ENCODE results near the gene HRC.
A peak's percentile ranks its signal among the peaks of the same experiment; 100 is the strongest.
"Not testable (repeated sequence)": the region's sequence is repeated elsewhere in the genome, so short reads cannot be mapped to it uniquely, and the experiment has no call there.

HRC gene

DNA sequence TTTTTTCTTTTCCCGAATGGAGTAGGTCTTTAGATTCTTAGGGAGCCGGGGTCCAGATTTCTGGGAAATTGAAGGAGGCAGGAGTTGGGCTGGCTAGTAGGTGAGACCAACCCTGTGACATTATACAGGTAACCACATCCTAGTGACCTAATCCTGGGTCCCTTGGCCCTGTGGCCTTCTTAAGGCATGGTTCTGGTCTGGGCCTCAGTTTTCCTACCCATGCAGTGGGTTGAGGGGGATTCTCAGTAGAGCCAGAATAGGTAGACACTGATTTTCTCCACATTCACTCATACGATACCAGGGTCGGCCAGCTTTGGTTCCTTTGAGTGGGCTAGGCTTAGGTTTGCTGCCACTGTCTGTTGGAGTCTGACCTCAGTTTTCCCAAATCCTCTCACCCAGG lies 28.6 kb downstream of the HRC start:
- peaks cover 8% of the 10 kb centered on the region for H3K4me1 ChIP-seq (ENCODE audit: control insufficient read depth, insufficient read depth, low read length)
- no peak overlapping the region for H3K4me3 ChIP-seq (ENCODE audit: low read length)
- H3K36me3 ChIP-seq (ENCODE audit: control insufficient read depth, insufficient read depth, low read length): no peaks in the 10 kb centered on the region
- H3K9ac ChIP-seq (ENCODE audit: low read length): no peak overlapping the region
- H3K27ac ChIP-seq (ENCODE audit: low read depth, low read length): no peak overlapping the region
- H3K27me3 ChIP-seq (ENCODE audit: control insufficient read depth, insufficient read depth, low read length): no peaks in the 10 kb centered on the region

- H3K27ac ChIP-seq (ENCODE audit: low read depth, low read length): no peak overlapping the region
- H3K27me3 ChIP-seq (ENCODE audit: control insufficient read depth, insufficient read depth, low read length): peaks cover 3% of the 10 kb centered on the region
- no peak overlapping the region for H3K9ac ChIP-seq (ENCODE audit: low read length)
- H3K36me3 ChIP-seq (ENCODE audit: control insufficient read depth, insufficient read depth, low read length): no peaks in the 10 kb centered on the region
- no peak overlapping the region for H3K4me3 ChIP-seq (ENCODE audit: low read length)
- peaks cover 8% of the 10 kb centered on the region for H3K4me1 ChIP-seq (ENCODE audit: control insufficient read depth, insufficient read depth, low read length)
These were observed 30.0 kb downstream of the HRC start for GRCh38 chr19:49125025-49125731.

GRCh38 chr19:49123285-49123684 lies 31.9 kb downstream of the HRC start:
- H3K27ac ChIP-seq (ENCODE audit: low read depth, low read length); H3K36me3 ChIP-seq (ENCODE audit: control insufficient read depth, insufficient read depth, low read length); H3K4me1 ChIP-seq (ENCODE audit: control insufficient read depth, insufficient read depth, low read length); H3K27me3 ChIP-seq (ENCODE audit: control insufficient read depth, insufficient read depth, low read length); H3K4me3 ChIP-seq (ENCODE audit: low read length); H3K9ac ChIP-seq (ENCODE audit: low read length): not testable (repeated sequence)

DNA sequence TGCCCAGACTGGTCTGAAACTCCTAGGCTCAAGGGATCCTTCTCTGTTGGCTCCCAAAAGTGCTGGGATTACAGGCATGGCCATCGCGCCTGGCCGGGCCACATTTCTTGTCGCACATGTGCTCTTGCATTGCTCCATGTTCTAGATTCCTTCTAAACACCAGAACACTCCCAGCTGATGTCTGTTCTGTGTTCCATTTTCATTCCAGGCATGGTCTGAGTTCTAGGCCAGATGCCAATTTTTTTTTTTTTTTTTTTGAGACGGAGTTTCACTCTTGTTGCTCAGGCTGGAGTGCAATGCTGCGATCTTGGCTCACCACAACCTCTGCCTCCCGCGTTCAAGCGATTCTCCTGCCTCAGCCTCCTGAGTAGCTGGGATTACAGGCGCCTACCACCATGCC lies 33.4 kb downstream of the HRC start:
- H3K4me1 ChIP-seq (ENCODE audit: control insufficient read depth, insufficient read depth, low read length); H3K27ac ChIP-seq (ENCODE audit: low read depth, low read length); H3K27me3 ChIP-seq (ENCODE audit: control insufficient read depth, insufficient read depth, low read length); H3K4me3 ChIP-seq (ENCODE audit: low read length); H3K36me3 ChIP-seq (ENCODE audit: control insufficient read depth, insufficient read depth, low read length); H3K9ac ChIP-seq (ENCODE audit: low read length): not testable (repeated sequence)

GRCh38 chr19:49120868-49121267 lies 34.3 kb downstream of the HRC start:
- H3K4me1 ChIP-seq (ENCODE audit: control insufficient read depth, insufficient read depth, low read length): no peaks in the 10 kb centered on the region
- no peak overlapping the region for H3K4me3 ChIP-seq (ENCODE audit: low read length)
- no peak overlapping the region for H3K27ac ChIP-seq (ENCODE audit: low read depth, low read length)
- peaks cover 3% of the 10 kb centered on the region for H3K27me3 ChIP-seq (ENCODE audit: control insufficient read depth, insufficient read depth, low read length)
- no peaks in the 10 kb centered on the region for H3K36me3 ChIP-seq (ENCODE audit: control insufficient read depth, insufficient read depth, low read length)
- H3K9ac ChIP-seq (ENCODE audit: low read length): no peak overlapping the region

GRCh38 chr19:49120325-49120683 lies 34.9 kb downstream of the HRC start:
- no peaks in the 10 kb centered on the region for H3K4me1 ChIP-seq (ENCODE audit: control insufficient read depth, insufficient read depth, low read length)
- H3K4me3 ChIP-seq (ENCODE audit: low read length): no peak overlapping the region
- H3K27ac ChIP-seq (ENCODE audit: low read depth, low read length): no peak overlapping the region
- no peaks in the 10 kb centered on the region for H3K36me3 ChIP-seq (ENCODE audit: control insufficient read depth, insufficient read depth, low read length)
- no peak overlapping the region for H3K9ac ChIP-seq (ENCODE audit: low read length)
- H3K27me3 ChIP-seq (ENCODE audit: control insufficient read depth, insufficient read depth, low read length): peaks cover 3% of the 10 kb centered on the region

- Histone ChIP-seq H3K9ac (ENCODE audit: low read length) (peak within 1 kb of the TSS; percentile 92), H3K27ac (ENCODE audit: low read depth, low read length) (peak within 1 kb of the TSS; percentile 96), H3K36me3 (ENCODE audit: control insufficient read depth, insufficient read depth, low read length) (no peaks in the 10 kb centered on the region), H3K4me1 (ENCODE audit: control insufficient read depth, insufficient read depth, low read length) (no peaks in the 10 kb centered on the region), H3K27me3 (ENCODE audit: control insufficient read depth, insufficient read depth, low read length) (peaks cover 3% of the 10 kb centered on the region), H3K4me3 (ENCODE audit: low read length) (peak within 1 kb of the TSS; percentile 86)
These were observed 35.5 kb downstream of the HRC start, which contains the start of gene PPFIA3 for GRCh38 chr19:49119411-49120324. Gene PPFIA3 (plus strand): TSS chr19:49119544. CDS start chr19:49127874, 8,330 bp downstream.

DNA sequence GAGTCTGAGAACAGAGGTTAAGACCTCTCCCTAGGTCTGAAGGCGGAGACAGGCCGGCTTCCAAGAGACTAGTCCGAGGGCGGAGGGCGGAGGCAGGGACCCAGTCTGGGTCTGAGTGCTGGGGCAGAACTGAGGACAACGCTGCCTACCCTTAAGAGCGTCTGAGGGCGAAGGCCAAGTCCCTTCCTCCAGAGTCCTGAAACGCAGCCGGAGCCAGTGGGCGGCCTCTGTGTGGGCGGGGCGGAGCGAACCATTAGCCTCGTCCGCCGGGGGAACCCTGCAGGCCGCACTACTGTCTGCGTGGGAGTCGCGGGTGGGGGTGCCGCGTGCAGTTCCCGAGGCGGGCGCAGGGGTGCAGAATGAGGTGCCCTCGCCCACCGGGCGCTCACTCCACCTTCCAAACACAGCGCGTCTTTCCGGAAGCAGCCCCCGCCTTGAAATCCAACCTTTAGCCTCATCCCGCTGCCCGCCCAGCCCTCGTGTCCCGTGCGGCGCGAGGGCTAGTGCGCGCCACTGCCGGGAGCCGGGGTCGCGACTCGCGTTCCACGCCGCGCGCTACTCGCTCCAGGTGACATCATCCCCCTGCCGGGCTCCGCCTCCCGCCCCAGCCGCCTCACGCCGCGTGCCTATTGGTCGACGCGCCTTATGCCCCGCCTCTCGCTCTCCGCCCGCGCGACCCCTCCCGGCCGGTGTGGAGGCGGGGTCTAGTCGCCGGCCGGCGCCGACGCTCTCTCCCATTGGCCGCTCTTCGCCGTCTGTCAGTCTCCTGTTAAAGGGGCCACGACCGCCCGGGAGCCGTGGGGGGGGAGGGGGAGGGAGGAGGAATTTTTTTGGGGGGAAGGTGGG lies 36.4 kb downstream of the HRC start, which contains the start of gene C19orf73:
TSS of gene C19orf73 (minus strand) at position 579 of the 846 bp plus-strand sequence. CDS start at position 458, 121 bp downstream.
- H3K36me3 ChIP-seq (ENCODE audit: control insufficient read depth, insufficient read depth, low read length): no peaks in the 10 kb centered on the region
- peaks cover 3% of the 10 kb centered on the region for H3K27me3 ChIP-seq (ENCODE audit: control insufficient read depth, insufficient read depth, low read length)
- peaks cover 3% of the 10 kb centered on the region for H3K4me1 ChIP-seq (ENCODE audit: control insufficient read depth, insufficient read depth, low read length)
- H3K9ac ChIP-seq (ENCODE audit: low read length): peak within 1 kb of the TSS; percentile 92
- peak within 1 kb of the TSS; percentile 86 for H3K4me3 ChIP-seq (ENCODE audit: low read length)
- peak within 1 kb of the TSS; percentile 96 for H3K27ac ChIP-seq (ENCODE audit: low read depth, low read length)

DNA sequence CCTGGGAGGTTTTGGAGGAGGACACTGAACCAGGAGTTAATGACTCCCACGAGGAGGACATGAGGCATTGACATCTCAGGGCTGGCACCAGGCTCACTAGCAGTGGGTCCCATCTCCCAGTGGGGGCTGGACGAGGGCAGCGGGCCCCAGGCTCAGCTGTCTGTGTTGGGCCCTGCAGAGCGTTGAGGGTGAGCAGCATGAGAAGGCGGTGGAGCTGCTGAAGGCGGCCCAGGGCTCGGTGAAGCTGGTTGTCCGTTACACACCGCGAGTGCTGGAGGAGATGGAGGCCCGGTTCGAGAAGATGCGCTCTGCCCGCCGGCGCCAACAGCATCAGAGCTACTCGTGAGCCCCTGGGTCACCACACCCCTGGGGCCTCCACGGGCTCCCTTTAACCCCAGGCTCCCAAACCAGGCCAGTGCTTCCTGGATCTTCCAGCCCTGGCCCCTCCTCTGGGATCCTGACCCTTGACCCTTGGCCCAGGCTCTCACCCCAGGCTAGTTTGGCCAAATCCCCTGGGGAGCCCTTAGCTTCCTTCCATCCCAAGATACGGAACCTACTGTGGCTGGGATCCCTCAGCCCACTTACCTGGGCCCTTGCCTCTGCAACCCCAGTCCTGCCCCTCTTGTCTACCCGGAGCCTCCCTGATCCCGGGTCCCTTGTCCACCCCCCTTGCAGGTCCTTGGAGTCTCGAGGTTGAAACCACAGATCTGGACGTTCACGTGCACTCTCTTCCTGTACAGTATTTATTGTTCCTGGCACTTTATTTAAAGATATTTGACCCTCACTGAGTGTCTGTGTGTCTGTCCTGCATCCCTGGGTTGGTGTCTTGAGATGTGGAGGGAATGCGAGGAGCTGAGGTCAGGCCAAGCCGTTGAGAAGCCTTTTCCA lies 37.3 kb downstream of the HRC start:
- H3K27me3 ChIP-seq (ENCODE audit: control insufficient read depth, insufficient read depth, low read length): peaks cover 3% of the 10 kb centered on the region
- peaks cover 4% of the 10 kb centered on the region for H3K4me1 ChIP-seq (ENCODE audit: control insufficient read depth, insufficient read depth, low read length)
- peak overlapping the region; percentile 86 for H3K4me3 ChIP-seq (ENCODE audit: low read length)
- H3K27ac ChIP-seq (ENCODE audit: low read depth, low read length): peak overlapping the region; percentile 96
- no peaks in the 10 kb centered on the region for H3K36me3 ChIP-seq (ENCODE audit: control insufficient read depth, insufficient read depth, low read length)
- H3K9ac ChIP-seq (ENCODE audit: low read length): peak overlapping the region; percentile 92

GRCh38 chr19:49116544-49116943 lies 38.7 kb downstream of the HRC start:
- Histone ChIP-seq H3K4me1 (ENCODE audit: control insufficient read depth, insufficient read depth, low read length) (peaks cover 4% of the 10 kb centered on the region), H3K4me3 (ENCODE audit: low read length) (no peak overlapping the region), H3K36me3 (ENCODE audit: control insufficient read depth, insufficient read depth, low read length) (no peaks in the 10 kb centered on the region), H3K27me3 (ENCODE audit: control insufficient read depth, insufficient read depth, low read length) (peaks cover 3% of the 10 kb centered on the region), H3K27ac (ENCODE audit: low read depth, low read length) (no peak overlapping the region), H3K9ac (ENCODE audit: low read length) (no peak overlapping the region)

GRCh38 chr19:49114630-49115363 lies 40.4 kb downstream of the HRC start:
- peak overlapping the region; percentile 55 for H3K9ac ChIP-seq (ENCODE audit: low read length)
- H3K4me3 ChIP-seq (ENCODE audit: low read length): peak overlapping the region; percentile 87
- no peaks in the 10 kb centered on the region for H3K27me3 ChIP-seq (ENCODE audit: control insufficient read depth, insufficient read depth, low read length)
- no peaks in the 10 kb centered on the region for H3K36me3 ChIP-seq (ENCODE audit: control insufficient read depth, insufficient read depth, low read length)
- peak overlapping the region; percentile 68 for H3K27ac ChIP-seq (ENCODE audit: low read depth, low read length)
- peaks cover 4% of the 10 kb centered on the region for H3K4me1 ChIP-seq (ENCODE audit: control insufficient read depth, insufficient read depth, low read length)

Data from rectal smooth muscle tissue (tissue), 1 donor.